ENCODE data around the gene SPDYE16.
"Not testable (repeated sequence)": the region's sequence is repeated elsewhere in the genome, so short reads cannot be mapped to it uniquely, and the experiment has no call there.

The SPDYE16 gene, protein sequence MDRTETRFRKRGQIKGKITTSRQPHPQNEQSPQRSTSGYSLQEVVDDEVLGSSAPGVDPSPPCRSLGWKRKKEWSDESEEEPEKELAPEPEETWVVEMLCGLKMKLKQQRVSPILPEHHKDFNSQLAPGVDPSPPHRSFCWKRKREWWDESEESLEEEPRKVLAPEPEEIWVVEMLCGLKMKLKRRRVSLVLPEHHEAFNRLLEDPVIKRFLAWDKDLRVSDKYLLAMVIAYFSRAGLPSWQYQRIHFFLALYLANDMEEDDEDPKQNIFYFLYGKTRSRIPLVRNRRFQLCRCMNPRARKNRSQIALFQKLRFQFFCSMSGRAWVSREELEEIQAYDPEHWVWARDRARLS

DNA sequence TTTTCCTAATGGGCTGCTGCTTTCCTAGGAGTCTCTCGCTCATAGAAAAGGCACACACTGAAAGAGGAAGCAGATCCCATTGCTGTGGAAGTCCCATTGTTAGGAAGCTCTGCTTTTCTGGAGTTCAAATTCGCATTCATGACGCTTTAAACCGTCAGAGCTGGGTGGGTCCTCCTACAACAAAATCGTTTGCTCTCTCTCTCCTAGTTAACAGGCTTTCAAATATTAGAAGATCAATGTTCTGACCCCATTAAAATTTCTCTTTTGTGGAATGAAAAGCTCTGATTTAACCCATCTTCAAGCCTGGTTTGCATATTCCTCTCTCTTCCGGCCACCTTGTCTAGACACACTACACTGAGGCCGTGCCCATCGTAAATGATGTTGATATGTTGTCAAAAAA lies at the start of gene SPDYE16:
Gene SPDYE16, minus strand, starts transcription at position 101 of the 400 bp plus-strand sequence. CDS start 1,838 bp downstream, outside the sequence.
- DNase-seq (ENCODE audit: low read depth), result not testable (repeated sequence)

DNA sequence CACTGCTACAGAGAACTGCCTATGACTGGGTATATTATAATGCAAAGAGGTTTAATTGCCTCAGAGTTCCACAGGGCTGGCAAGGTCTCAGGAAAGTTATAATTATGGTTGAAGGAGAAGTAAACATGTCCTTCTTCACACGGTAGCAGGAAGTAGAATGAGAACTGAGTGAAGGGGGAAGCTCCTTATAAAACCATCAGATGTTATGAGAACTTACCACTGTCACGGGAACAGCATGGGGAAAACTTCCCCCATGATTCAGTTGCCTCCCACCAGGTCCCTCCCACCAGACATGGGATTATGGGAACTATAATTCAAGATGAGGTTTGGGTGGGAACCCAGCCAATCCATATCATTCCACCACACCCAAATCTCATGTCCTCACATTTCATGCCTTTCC lies 49.6 kb upstream of the SPDYE16 start:
- not testable (repeated sequence) for DNase-seq (ENCODE audit: low read depth)

DNA sequence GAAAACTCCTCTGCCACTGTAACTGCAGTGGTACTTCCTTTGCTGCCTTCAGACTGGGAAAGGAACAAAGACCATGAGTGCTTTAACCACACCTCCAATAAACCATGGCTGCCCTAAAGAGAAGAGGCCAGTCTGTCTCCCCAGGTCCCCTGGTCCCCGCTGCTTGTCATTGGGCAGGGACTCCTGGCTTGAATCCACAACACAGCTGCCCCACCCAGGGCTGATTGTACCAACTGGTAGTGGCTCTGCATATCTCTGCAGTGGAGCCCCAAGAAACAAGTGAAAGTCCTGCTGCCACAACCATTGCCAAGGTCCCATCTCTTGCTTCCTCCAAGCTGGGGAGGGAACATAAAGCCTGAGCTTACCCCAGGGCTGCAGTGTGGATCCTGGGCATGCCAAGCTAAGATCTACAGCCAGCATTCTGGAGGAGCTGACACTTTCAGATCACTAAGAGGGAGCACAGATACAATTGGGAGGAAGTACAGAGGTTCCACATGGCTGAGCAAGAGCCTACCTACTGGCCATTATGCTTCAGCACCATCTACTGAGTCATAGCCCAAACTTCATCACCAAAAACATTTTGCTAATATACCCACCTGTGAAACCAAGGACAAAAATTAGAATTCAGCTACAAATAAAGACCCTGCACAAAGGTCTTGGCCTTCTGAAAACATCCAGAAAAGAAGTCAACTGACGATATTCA lies 48.7 kb upstream of the SPDYE16 start:
- DNase-seq (ENCODE audit: low read depth), result not testable (repeated sequence)

DNA sequence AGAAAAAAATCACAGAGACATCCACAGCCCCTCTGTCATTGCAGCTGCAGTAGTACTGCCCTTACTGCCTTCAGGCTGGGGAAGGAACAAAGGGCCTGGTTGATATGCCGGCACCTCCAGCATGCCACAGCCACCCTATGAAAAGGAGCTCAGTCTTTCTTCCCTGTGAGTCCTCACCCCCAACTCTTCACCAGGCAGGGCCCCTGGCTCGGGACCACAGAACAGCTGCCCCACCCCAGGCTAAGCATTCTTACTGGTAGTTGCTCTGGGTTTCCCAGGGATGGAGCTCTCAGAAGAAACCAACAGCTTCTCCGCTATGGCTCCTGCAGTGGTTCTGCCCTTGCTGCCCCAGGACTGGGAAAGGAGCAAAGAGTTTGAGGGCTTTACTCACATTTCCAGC lies 47.9 kb upstream of the SPDYE16 start:
- DNase-seq (ENCODE audit: low read depth), result not testable (repeated sequence)

DNA sequence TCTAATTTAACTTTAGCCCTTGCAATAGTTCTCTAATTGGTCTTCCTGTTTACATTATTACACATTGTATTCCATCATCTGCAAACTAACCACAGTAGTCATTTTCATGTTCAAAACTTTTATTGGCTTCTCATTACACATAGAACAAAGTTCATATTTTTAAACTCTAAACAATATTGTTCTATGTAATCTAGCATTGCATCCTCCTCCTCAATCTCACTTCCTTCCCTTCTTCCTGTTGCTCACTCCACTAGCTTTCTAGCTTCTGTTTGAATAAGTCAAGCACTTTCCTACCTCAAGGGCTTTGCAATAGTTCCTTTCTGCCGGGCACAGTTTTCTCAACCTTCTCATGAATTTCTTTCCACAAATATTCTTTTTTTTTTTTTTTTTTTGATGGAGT lies 45.5 kb upstream of the SPDYE16 start:
- DNase-seq (ENCODE audit: low read depth), result not testable (repeated sequence)

DNA sequence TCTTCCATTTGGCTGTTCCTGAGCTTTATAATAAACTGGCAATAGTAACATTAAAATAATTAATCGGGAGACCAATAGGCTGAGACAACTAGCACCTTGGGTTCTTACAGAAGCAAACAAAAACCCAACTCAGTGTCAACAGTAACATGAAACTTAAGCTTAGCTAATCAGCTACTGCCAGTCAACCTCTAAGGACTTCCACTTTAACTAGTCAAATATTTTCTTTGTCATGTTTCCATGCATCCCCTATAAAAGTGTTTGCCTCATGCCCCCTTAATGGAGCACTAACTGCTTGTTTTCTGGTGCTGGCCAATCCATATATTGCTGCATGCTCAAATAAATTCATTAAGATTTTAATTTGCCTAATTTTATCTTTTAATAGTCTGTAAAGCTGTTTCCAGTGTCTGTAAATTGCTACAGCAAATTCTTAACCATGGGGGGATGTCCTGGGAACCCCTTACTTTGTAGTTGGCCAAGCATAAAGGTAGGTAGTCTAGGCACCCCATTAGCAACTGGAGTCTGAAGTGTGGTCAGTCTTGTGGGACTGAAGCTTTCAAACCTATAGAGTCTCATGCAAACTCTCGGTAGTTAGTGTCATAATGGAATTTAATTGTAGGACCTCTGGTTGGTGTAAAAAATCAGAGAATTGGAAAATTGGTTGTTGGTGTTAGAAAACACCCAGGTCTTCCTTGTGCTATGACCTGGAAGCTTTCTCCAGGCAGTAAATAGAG lies 43.7 kb upstream of the SPDYE16 start:
- not testable (repeated sequence) for DNase-seq (ENCODE audit: low read depth)

DNA sequence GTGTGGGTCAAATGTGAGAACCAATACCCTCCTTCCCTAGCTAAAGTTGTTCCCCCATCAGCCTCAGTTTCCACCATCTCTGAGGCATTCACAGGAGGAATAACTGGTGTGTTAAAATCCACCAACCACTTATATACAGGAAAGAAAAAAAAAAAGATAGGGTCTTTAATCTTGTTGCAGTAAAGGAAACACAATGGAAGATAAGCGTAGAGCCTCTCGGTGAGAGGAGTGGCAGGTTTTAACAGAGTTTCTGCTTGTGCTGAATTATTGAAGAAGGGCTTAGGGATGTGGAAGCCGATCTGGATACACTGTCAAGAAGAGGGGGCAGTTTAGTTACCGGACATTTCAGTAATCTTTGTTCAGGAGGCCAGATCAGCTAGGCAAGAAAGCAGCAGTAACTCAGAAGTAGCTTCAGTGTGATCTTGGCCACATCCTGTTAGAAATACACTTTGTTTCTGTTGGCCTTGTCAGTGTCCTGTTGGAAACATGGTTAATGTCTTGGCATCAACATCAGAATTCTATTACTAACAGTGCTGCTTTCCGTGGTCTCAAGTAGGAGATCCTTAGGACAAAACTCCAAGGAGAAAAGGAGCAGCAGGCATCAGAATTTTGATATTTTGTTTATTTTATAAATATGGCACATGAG lies 40.7 kb upstream of the SPDYE16 start:
- not testable (repeated sequence) for DNase-seq (ENCODE audit: low read depth)

DNA sequence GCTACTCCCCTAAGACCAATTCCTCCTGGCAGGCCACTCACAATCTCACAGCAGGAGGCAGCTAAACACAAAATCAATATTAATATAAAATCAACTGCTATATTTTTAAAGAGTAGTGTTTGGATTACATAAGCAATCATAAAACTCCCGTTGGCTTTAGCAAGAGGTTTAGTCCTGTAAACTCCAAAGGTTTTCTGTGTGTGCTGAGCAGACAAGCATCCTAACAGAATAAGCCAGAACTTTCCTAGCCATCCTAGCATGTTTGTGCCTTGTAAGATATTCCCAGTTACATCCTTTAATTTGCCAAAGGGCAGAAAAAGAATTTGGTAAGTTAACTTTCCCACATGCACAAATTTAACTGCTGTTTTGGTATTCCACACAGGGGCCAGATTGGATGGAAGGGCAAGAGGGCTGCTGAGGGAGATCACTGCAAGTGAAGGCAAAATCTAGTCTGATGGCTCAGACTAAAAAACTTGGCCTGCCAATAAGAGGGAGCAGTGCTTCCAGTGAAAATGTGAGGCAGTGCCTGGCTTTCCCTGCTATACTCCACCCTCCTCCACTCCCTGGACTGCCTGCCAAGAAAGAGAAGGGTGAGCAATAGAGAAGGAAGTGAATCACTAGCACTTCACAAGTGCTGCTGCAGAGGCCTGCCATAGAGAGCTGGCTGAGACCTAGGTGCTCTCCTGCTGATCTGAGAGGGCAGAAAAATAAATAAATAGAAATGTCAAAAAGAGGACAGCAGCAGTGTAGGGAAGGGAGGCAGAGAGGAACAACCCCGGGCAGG lies 39.9 kb upstream of the SPDYE16 start:
- not testable (repeated sequence) for DNase-seq (ENCODE audit: low read depth)

DNA sequence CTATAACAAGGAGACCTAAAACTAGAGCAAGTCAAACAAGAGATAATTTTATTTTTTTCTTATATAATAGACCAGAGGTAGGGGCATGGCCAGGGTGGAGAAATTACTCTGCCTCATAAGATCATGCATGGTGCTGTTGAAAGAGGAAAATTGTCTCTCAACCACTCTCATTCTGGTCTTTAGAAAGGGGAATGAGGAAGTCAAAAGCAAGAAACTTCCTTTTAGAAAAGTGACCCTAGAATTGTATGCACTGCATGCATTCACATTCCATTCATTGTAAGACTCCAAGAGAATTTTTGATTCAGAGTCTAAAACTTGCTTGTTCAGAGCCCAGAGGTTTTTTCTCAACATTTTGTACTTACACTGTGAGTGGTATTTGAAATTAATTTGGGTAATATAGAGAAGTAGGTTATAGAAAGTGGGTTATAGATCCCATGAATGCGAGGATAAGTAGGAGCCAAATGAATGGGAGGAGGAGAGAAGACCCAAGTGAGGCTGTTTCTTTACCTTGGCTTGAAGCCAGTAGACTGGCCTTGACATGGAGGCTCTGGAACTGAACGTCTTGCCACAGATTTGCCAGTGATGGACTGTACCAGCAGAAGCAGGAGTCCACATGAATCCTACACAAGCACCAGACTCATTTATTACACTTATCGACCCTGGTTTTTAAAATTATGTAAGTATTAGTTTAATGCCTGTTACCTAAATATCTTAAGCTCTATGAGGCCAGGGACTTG lies 33.0 kb upstream of the SPDYE16 start:
- not testable (repeated sequence) for DNase-seq (ENCODE audit: low read depth)

DNA sequence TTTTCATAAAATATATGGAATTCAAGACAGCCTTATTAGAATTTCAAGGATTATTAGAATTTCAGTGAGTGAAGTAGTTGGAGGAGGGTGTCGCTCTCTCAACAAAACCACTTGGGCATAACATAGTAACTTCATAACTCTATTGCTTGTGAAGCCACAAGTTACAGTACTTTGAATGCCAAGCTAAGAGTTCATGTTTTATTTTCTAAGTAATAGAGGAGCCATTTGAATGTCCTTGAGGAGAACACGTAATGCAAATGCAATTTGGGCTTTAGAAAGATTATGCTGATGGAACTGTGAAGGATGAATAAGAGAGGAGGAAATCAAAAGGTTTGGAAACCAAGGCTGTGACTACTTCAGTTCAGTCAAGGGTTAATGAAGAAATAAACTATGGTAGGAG lies 32.3 kb upstream of the SPDYE16 start:
- not testable (repeated sequence) for DNase-seq (ENCODE audit: low read depth)

DNA sequence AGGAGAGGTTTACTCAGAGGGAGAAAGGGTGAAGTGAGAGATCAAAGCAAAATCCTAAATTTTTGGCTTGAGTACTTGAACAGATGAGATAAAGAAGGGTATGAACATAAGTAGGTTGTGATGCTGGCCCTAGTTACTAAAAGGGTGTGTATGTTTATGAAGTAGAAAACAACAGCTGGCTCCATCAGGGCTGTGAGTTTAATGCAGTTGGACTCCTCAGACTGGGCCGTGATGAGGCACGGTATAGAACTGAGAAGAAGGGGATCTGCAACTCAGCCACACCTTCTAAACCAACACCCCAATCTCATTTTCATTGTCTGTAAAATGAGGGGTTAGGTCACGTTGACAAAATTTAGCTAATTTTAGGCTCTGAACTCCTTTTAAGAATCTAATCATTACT lies 29.2 kb upstream of the SPDYE16 start:
- DNase-seq (ENCODE audit: low read depth), result not testable (repeated sequence)

DNA sequence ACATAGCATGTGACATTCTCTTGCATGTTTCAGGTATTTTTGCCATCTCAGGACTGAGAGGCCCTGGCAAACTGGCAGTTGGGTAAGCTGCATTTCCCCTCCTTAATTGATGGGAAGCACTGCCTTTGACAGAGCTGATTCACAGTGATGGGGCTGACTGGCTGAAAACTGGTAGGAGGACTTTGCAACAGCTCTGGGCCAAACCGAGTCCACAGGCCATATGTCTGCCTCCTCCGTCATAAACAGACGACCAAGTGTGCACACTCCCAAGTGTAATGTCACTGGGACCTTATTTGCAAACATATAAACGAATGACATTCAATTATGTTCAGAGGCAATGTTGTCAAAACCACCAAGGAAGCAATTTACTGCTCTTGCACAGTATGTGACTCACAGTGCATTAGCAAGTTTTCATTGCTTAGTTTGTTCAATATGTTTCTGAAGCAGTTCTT lies 27.3 kb upstream of the SPDYE16 start:
- not testable (repeated sequence) for DNase-seq (ENCODE audit: low read depth)

DNA sequence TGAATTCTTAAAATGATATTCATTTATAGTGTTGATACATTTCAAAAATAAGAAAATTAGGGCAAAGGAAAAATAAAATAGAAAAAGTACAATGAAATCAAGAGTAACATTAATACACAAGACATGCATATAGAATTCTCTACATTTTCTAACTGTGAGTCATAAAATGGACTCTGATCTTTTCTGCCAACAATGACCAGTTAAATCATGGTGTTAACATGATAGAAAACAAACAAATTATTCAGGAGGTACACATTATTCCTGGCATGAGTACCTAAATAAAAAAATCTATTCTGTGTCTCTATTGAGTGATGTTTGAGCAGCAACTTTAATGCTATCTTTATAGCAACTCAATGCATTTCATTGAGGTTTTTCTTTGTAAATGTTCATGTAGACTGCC lies 25.6 kb upstream of the SPDYE16 start:
- not testable (repeated sequence) for DNase-seq (ENCODE audit: low read depth)

DNA sequence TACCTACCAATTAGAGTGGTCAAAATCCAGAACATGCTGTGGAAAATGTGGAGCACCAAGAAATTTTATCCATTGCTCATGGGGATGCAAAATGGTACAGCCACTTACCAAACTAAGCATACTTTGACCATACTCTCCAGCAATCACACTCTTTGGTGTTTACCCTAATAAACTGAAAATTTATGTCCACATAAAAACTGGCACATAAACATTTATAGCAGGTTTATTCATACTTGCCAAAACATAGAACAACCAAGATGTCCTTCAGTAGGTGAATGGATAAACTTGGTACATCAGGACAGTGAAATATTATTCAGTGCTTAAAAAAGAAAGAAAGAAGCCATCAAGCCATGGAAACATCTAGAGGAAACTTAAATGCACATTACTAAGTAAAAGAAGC lies 24.7 kb upstream of the SPDYE16 start:
- not testable (repeated sequence) for DNase-seq (ENCODE audit: low read depth)

DNA sequence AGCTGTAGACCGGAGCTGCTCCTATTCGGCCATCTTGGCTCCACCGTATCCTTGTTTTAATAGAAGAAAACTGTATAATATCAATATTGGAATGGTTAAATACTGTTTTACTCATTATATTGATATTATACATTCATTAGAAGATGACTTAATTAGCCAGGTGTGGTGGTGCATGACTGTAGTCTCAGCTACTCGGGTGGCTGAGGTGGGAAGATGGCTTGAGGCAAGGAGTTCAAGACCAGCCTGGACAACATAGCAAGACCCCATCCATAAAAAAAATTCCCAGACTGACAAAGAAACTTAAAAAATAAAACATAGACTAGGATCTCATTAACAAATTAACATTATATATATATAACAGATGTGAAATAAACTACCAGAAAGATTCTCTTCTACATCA lies 24.2 kb upstream of the SPDYE16 start:
- not testable (repeated sequence) for DNase-seq (ENCODE audit: low read depth)

DNA sequence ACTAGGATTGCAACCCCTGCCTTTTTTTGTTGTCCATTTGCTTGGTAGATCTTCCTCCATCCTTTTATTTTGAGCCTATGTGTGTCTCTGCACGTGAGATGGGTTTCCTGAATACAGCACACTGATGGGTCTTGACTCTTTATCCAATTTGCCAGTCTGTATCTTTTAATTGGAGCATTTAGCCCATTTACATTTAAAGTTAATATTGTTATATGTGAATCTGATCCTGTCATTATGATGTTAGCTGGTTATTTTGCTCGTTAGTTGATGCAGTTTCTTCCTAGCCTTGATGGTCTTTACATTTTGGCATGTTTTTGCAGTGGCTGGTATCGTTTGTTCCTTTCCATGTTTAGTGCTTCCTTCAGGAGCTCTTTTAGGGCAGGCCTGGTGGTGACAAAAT lies 21.9 kb upstream of the SPDYE16 start:
- DNase-seq (ENCODE audit: low read depth), result not testable (repeated sequence)

DNA sequence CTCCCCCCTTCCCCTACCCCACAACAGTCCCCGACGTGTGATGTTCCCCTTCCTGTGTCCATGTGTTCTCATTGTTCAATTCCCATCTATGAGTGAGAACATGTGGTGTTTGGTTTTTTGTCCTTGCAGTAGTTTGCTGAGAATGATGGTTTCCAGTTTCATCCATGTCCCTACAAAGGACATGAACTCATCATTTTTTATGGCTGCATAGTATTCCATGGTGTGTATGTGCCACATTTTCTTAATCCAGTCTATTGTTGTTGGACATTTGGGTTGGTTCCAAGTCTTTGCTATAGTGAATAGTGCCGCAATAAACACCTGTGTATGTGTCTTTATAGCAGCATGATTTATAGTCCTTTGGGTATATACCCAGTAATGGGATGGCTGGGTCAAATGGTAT lies 18.2 kb upstream of the SPDYE16 start:
- not testable (repeated sequence) for DNase-seq (ENCODE audit: low read depth)

DNA sequence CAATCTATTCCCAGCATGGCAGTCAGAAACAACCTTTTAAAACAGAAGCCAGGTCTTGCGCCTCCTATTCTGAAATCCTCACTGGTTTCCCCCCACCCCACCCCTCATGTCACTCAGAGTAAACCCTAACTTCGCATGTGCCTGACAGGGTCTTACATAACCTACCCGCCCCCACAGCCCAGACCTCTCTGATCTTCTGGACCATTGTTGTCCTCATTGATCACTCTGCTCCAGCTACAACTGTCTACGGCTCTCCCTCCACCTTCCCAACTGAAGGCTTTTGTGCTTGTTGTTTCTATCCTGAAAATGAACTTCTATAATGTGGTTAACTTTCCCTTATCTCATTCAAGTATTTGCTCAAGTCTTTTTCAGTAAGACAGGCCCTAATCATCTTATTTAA lies 17.1 kb upstream of the SPDYE16 start:
- DNase-seq (ENCODE audit: low read depth), result not testable (repeated sequence)

DNA sequence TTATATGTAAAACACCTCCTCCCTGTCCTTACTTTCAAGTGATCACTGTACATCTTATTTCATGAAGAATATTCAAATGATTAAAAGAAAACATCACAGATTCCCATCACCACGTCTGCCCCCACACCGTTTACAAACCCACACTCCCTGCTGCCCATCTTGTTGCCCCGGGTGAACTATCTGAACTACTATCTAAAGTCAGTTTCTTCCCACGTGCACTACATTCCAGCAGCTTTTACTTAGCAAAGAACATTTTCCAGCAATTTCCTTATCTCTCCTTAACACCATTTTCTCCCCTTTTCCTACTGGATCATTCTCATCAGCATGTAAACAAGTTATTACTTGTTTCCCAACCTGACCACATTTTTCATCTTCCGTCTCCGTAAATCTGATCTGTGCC lies 16.6 kb upstream of the SPDYE16 start:
- not testable (repeated sequence) for DNase-seq (ENCODE audit: low read depth)

DNA sequence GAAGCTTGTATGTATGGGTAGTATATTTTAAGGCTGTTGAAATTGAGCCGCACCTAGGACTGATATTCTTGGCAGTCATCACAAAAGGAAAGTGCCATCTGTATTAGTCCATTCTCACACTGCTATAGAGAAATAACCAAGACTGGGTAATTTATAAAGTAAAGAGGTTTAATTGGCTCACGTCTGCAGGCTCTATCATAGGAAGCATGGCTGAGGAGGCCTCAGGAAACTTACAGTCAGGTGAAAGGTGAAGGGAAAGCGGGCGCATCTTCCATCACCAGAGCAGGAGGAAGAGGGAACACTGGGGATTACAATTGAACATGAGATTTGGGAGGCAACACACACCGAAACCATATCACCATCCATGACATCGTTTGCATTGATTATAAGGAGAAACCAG lies 8.9 kb upstream of the SPDYE16 start:
- DNase-seq (ENCODE audit: low read depth), result not testable (repeated sequence)
